Measurements from ENCODE around the gene TBX4.

The TBX4 gene

GRCh38 chr17:61460796-61461585 lies 8.8 kb downstream of the TBX4 start:
- Mint-ChIP-seq H3K27ac (no peak overlapping the region), H3K36me3 (ENCODE audit: low read depth) (no peaks in the 10 kb centered on the region), H3K27me3 (peaks cover 85% of the 10 kb centered on the region), H3K4me1 (ENCODE audit: low read depth) (peaks cover 30% of the 10 kb centered on the region), H3K9me3 (no peaks in the 10 kb centered on the region), H3K4me3 (no peak overlapping the region)
- DNase-seq, result peak; percentile 16

GRCh38 chr17:61461586-61461966 lies 9.4 kb downstream of the TBX4 start:
- Mint-ChIP-seq H3K4me1 (ENCODE audit: low read depth) (peaks cover 30% of the 10 kb centered on the region), H3K27ac (no peak overlapping the region), H3K27me3 (peaks cover 87% of the 10 kb centered on the region), H3K36me3 (ENCODE audit: low read depth) (no peaks in the 10 kb centered on the region), H3K9me3 (no peaks in the 10 kb centered on the region), H3K4me3 (peak overlapping the region; percentile 44)
- no peak for DNase-seq

- H3K27ac Mint-ChIP-seq, result no peak overlapping the region
- peaks cover 28% of the 10 kb centered on the region for H3K4me1 Mint-ChIP-seq (ENCODE audit: low read depth)
- peak; percentile 27 for DNase-seq
- H3K36me3 Mint-ChIP-seq (ENCODE audit: low read depth), result no peaks in the 10 kb centered on the region
- no peaks in the 10 kb centered on the region for H3K9me3 Mint-ChIP-seq
- H3K27me3 Mint-ChIP-seq, result peaks cover 82% of the 10 kb centered on the region
- H3K4me3 Mint-ChIP-seq, result peak overlapping the region; percentile 44
These were observed 9.9 kb downstream of the TBX4 start for GRCh38 chr17:61461967-61462718.

- H3K27ac Mint-ChIP-seq, result no peak overlapping the region
- peaks cover 77% of the 10 kb centered on the region for H3K27me3 Mint-ChIP-seq
- DNase-seq, result no peak
- H3K36me3 Mint-ChIP-seq (ENCODE audit: low read depth), result no peaks in the 10 kb centered on the region
- no peaks in the 10 kb centered on the region for H3K9me3 Mint-ChIP-seq
- H3K4me3 Mint-ChIP-seq, result no peak overlapping the region
- H3K4me1 Mint-ChIP-seq (ENCODE audit: low read depth), result peaks cover 23% of the 10 kb centered on the region
These were observed 10.6 kb downstream of the TBX4 start for GRCh38 chr17:61462719-61463315.

- peaks cover 72% of the 10 kb centered on the region for H3K27me3 Mint-ChIP-seq
- DNase-seq, result peak; percentile 21
- peaks cover 17% of the 10 kb centered on the region for H3K4me1 Mint-ChIP-seq (ENCODE audit: low read depth)
- H3K4me3 Mint-ChIP-seq, result no peak overlapping the region
- H3K27ac Mint-ChIP-seq, result no peak overlapping the region
- no peaks in the 10 kb centered on the region for H3K9me3 Mint-ChIP-seq
- no peaks in the 10 kb centered on the region for H3K36me3 Mint-ChIP-seq (ENCODE audit: low read depth)
These were observed 11.3 kb downstream of the TBX4 start for GRCh38 chr17:61463316-61464129.

GRCh38 chr17:61464130-61464842 lies 12.1 kb downstream of the TBX4 start:
- no peak overlapping the region for H3K27ac Mint-ChIP-seq
- H3K36me3 Mint-ChIP-seq (ENCODE audit: low read depth), result no peaks in the 10 kb centered on the region
- H3K9me3 Mint-ChIP-seq, result no peaks in the 10 kb centered on the region
- peaks cover 64% of the 10 kb centered on the region for H3K27me3 Mint-ChIP-seq
- no peak overlapping the region for H3K4me3 Mint-ChIP-seq
- H3K4me1 Mint-ChIP-seq (ENCODE audit: low read depth), result peaks cover 17% of the 10 kb centered on the region
- peak; percentile 8 for DNase-seq

GRCh38 chr17:61464843-61465180 lies 12.6 kb downstream of the TBX4 start:
- Mint-ChIP-seq H3K4me3 (no peak overlapping the region), H3K36me3 (ENCODE audit: low read depth) (no peaks in the 10 kb centered on the region), H3K27me3 (peaks cover 59% of the 10 kb centered on the region), H3K4me1 (ENCODE audit: low read depth) (peaks cover 17% of the 10 kb centered on the region), H3K9me3 (no peaks in the 10 kb centered on the region), H3K27ac (no peak overlapping the region)
- no peak for DNase-seq

- H3K4me3 Mint-ChIP-seq, result no peak overlapping the region
- peaks cover 14% of the 10 kb centered on the region for H3K4me1 Mint-ChIP-seq (ENCODE audit: low read depth)
- H3K27ac Mint-ChIP-seq, result no peak overlapping the region
- no peak for DNase-seq
- H3K36me3 Mint-ChIP-seq (ENCODE audit: low read depth), result no peaks in the 10 kb centered on the region
- H3K9me3 Mint-ChIP-seq, result no peaks in the 10 kb centered on the region
- peaks cover 50% of the 10 kb centered on the region for H3K27me3 Mint-ChIP-seq
These were observed 13.5 kb downstream of the TBX4 start for GRCh38 chr17:61465550-61466237.

GRCh38 chr17:61466246-61466645 lies 14.0 kb downstream of the TBX4 start:
- H3K4me3 Mint-ChIP-seq, result no peak overlapping the region
- no peaks in the 10 kb centered on the region for H3K36me3 Mint-ChIP-seq (ENCODE audit: low read depth)
- DNase-seq, result no peak
- H3K27me3 Mint-ChIP-seq, result peaks cover 45% of the 10 kb centered on the region
- peaks cover 10% of the 10 kb centered on the region for H3K4me1 Mint-ChIP-seq (ENCODE audit: low read depth)
- H3K9me3 Mint-ChIP-seq, result no peaks in the 10 kb centered on the region
- no peak overlapping the region for H3K27ac Mint-ChIP-seq

GRCh38 chr17:61467416-61468262 lies 15.4 kb downstream of the TBX4 start:
- peaks cover under 1% of the 10 kb centered on the region for H3K4me1 Mint-ChIP-seq (ENCODE audit: low read depth)
- H3K9me3 Mint-ChIP-seq, result no peaks in the 10 kb centered on the region
- H3K36me3 Mint-ChIP-seq (ENCODE audit: low read depth), result no peaks in the 10 kb centered on the region
- no peak for DNase-seq
- H3K27ac Mint-ChIP-seq, result no peak overlapping the region
- peaks cover 32% of the 10 kb centered on the region for H3K27me3 Mint-ChIP-seq
- H3K4me3 Mint-ChIP-seq, result no peak overlapping the region

- Mint-ChIP-seq H3K4me1 (ENCODE audit: low read depth) (no peaks in the 10 kb centered on the region), H3K4me3 (no peak overlapping the region), H3K27me3 (peaks cover 25% of the 10 kb centered on the region), H3K27ac (no peak overlapping the region), H3K36me3 (ENCODE audit: low read depth) (no peaks in the 10 kb centered on the region), H3K9me3 (no peaks in the 10 kb centered on the region)
- DNase-seq, result no peak
These were observed 16.2 kb downstream of the TBX4 start for GRCh38 chr17:61468263-61468907.

- Mint-ChIP-seq H3K27ac (no peak overlapping the region), H3K27me3 (peaks cover 24% of the 10 kb centered on the region), H3K4me1 (ENCODE audit: low read depth) (no peaks in the 10 kb centered on the region), H3K9me3 (no peaks in the 10 kb centered on the region), H3K36me3 (ENCODE audit: low read depth) (no peaks in the 10 kb centered on the region), H3K4me3 (no peak overlapping the region)
- DNase-seq, result no peak
These were observed 17.3 kb downstream of the TBX4 start for GRCh38 chr17:61469474-61469873.

Measured in activated T-cell treated with anti-CD3 and anti-CD28 coated beads, Interleukin-2, amount 50 U/mL, for 24 hours (primary cell).